Body of pancreas (tissue), 4 donors: ENCODE data around the gene OGFR. TPM values are rescaled to one million over a fixed set of nuclear protein-coding genes. Genes with fewer than 3 reads are reported as not detected.

Source experiments
- ATAC-seq: fragments of 150-250 bp; one replicate; pipeline ENCODE4 v1.9.1; 2016
- DNase-seq, 4 donors: peaks; one replicate each; pipeline ENCODE4 v3.0.0-alpha.2; 2019
- H3K27ac ChIP-seq, 4 donors: fragments of 200-600 bp; sonication (generic); 1 replicate in 3 of 4; 2 replicates in 1 of 4; pipeline versions ENCODE4 v1.5.1 to v1.6.1; 2016 to 2019; ENCODE audit warnings: mild to moderate bottlenecking in 1 of 4, mixed read lengths in 1 of 4, moderate library complexity in 1 of 4
- H3K27me3 ChIP-seq, 2 donors: fragments of 200-600 bp; sonication (generic); one replicate each; pipeline ENCODE4 v1.6.0; 2016; ENCODE audit warnings: mild to moderate bottlenecking in 1 of 2
- H3K36me3 ChIP-seq, 2 donors: fragments of 200-600 bp; sonication (generic); replicated peaks in 1 of 2; 2 replicates each; pipeline ENCODE4 v1.5.1; 2016; ENCODE audit warnings: low read depth in 2 of 2; ENCODE audit not compliant: insufficient read depth in 1 of 2
- H3K4me1 ChIP-seq: fragments of 200-600 bp; sonication (generic); one replicate; pipeline ENCODE4 v1.6.0; 2016
- H3K4me3 ChIP-seq, 2 donors: fragments of 200-600 bp; sonication (generic); 1 replicate in 1 of 2; 2 replicates in 1 of 2; pipeline ENCODE4 v1.5.1; 2016 to 2019
- H3K9me3 ChIP-seq, 3 donors: fragments of 200-600 bp; sonication (generic); 1 replicate in 2 of 3; 2 replicates in 1 of 3; pipeline ENCODE4 v1.5.1; 2016
- CTCF ChIP-seq, 7 experiments: fragments of 450-650 bp in 4 of 7; fragments of 200-600 bp in 3 of 7; sonication (generic) in 3 of 7; IDR thresholded peaks; one replicate each; pipeline ENCODE4 v1.5.1; 2016 to 2019; ENCODE audit warnings: antibody characterized with exemption in 7 of 7
- POLR2A ChIP-seq, 3 donors: fragments of 450-650 bp; IDR thresholded peaks; one replicate each; pipeline ENCODE4 v1.6.1; 2016; ENCODE audit warnings: antibody characterized with exemption in 3 of 3, mild to moderate bottlenecking in 2 of 3
- WGBS, 2 donors: methylation state at CpG; one replicate each; pipeline ENCODE4 v1.1.5; 2017; 5-methylcytosine and 5-hydroxymethylcytosine counted together
- intact Hi-C: fragments of 100-400 bp; cut with DNase I; formaldehyde crosslinking; loops from one replicate; pipeline ENCODE4 v1.15.1; 2023
- total RNA-seq, 2 donors: library from RNA; depleted of rRNA; stranded (reverse); fragments of >200 nt; gene quantifications; one replicate each; pipeline ENCODE4 v1.1.0, GENCODE V29; 2016

OGFR gene
- total RNA-seq, 2 donors from 2014 or later, result 46.4 to 47.8 TPM

- Histone ChIP-seq H3K36me3 (peaks cover 24 to 26% of the 10 kb centered on the region in 2 donors), H3K27ac (no peak overlapping the region), H3K4me3 (no peak overlapping the region), H3K4me1 (peaks cover 18% of the 10 kb centered on the region), H3K27me3 (no peaks in the 10 kb centered on the region), H3K9me3 (no peaks in the 10 kb centered on the region)
- whole genome bisulfite sequencing, 2 donors, result 92 to 94% methylated on average over 18 to 24 of the region's 24 CpGs
- no peak for TF ChIP-seq POLR2A (IDR thresholded peaks at IDR 0.05)
- no peak for TF ChIP-seq CTCF (IDR thresholded peaks at IDR 0.05)
- no peak for DNase-seq
- ATAC-seq, result no peak
- intact Hi-C loops, result loop anchor here (2.0 kb wide), 1 partner anchor 141 kb away; no protein-coding TSS in a partner anchor
Measured at GRCh38 chr20:62809530-62810428, 5.1 kb downstream of the OGFR start.

GRCh38 chr20:62811320-62811719, 6.7 kb downstream of the OGFR start:
- Histone ChIP-seq H3K27ac (no peak overlapping the region), H3K4me1 (peaks cover 25% of the 10 kb centered on the region), H3K27me3 (peaks cover 0 to 12% of the 10 kb centered on the region in 2 donors), H3K36me3 (peaks cover 24 to 26% of the 10 kb centered on the region in 2 donors), H3K9me3 (no peaks in the 10 kb centered on the region), H3K4me3 (no peak overlapping the region)
- ATAC-seq (no peak), DNase-seq (no peak)
- WGBS, 2 donors, result 95% methylated on average over 15 of the region's 21 CpGs; no CpG with 5 or more reads in 1 of the 2 donors
- intact Hi-C loops, result no loop called here
- no peak for TF ChIP-seq POLR2A (IDR thresholded peaks at IDR 0.05)
- no peak for TF ChIP-seq CTCF (IDR thresholded peaks at IDR 0.05)

GRCh38 chr20:62811720-62812119, 7.1 kb downstream of the OGFR start:
- 73 to 89% methylated on average over 9 to 10 of the region's 10 CpGs for WGBS, 2 donors
- no peak for ATAC-seq

GRCh38 chr20:62812181-62812906, 7.7 kb downstream of the OGFR start:
- Histone ChIP-seq H3K4me1 (peaks cover 25% of the 10 kb centered on the region), H3K9me3 (no peaks in the 10 kb centered on the region), H3K27ac (no peak overlapping the region), H3K36me3 (peaks cover 24 to 26% of the 10 kb centered on the region in 2 donors), H3K4me3 (no peak overlapping the region), H3K27me3 (peaks cover 0 to 19% of the 10 kb centered on the region in 2 donors)
- TF ChIP-seq CTCF (IDR thresholded peaks at IDR 0.05) (no peak), POLR2A (IDR thresholded peaks at IDR 0.05) (no peak)
- intact Hi-C loops, result no loop called here
- ATAC-seq (no peak), DNase-seq (no peak)
- 86 to 96% methylated on average over 18 to 42 of the region's 43 CpGs for WGBS, 2 donors

More at GRCh38 chr20:62811720-62812119, 7.1 kb downstream of the OGFR start:
- DNase-seq, result no peak
- Histone ChIP-seq H3K27me3 (peaks cover 0 to 15% of the 10 kb centered on the region in 2 donors), H3K27ac (no peak overlapping the region), H3K9me3 (no peaks in the 10 kb centered on the region), H3K4me3 (no peak overlapping the region), H3K4me1 (peaks cover 25% of the 10 kb centered on the region), H3K36me3 (peaks cover 24 to 26% of the 10 kb centered on the region in 2 donors)
- intact Hi-C loops, result no loop called here
- TF ChIP-seq CTCF (IDR thresholded peaks at IDR 0.05), result no peak
- no peak for TF ChIP-seq POLR2A (IDR thresholded peaks at IDR 0.05)
